ENCODE results near the gene DISC1. TPM values are rescaled to one million over a fixed set of nuclear protein-coding genes. Genes with fewer than 3 reads are reported as not detected.

Gene DISC1
- total and polyA plus RNA-seq, 2 experiments from 2014 or later = 2.1 to 6.5 TPM

DNA sequence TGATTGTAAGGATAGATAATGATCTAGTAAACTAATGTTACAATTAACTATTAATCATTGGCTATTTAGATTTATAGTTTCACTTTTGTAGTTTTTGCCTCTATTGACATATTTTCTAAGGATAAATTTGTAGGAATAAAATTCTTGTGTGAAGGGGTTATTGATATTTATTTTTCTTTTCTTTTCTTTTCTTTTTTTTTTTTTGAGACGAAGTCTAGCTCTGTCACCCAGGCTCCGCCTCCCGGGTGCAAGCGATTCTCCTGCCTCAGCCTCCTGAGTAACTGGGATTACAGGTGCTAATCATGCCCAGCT lies 24.0 kb upstream of the DISC1 start:
- no peaks in the 10 kb centered on the region for H3K36me3 ChIP-seq (ENCODE audit: insufficient read depth)

DNA sequence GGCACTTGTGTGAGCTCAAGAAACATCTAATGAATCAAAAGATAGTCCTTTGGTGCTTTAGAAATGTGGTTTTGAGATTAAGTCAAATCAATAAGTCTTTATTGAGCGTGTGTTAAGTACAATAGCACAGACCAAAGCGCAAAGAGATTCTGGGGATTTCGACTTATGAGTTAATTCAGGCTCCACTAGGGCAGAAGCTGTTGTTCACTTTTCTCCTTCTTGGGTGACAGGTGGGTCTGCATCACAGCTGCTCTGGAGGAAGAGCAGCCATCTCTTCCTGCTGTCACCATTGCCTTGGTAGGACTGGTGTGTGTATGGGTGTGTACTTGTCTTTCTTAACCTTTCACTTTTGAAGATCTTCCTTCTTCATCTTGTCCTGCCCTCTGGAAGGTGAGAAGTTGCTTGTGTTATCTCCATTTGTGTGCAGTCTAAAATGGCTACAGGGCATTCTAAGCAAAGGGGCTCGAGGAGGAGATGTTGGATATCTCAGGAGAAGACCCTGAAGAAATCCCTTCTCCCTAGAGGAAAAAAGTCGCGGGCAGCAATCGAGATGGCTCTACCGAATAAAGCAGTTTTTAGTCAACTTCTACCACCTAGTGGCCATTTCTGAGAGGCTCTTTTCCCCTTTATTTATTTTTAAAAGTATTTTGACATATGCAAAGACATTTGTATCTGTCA lies 22.9 kb upstream of the DISC1 start:
- no peaks in the 10 kb centered on the region for H3K27me3 ChIP-seq (ENCODE audit: insufficient read depth)
- H3F3A ChIP-seq (replicated peaks; ENCODE audit: low read depth) = no peaks in the 10 kb centered on the region
- peak; percentile 85 for ATAC-seq
- no peaks in the 10 kb centered on the region; the same call in 1 of the 2 replicates for H3K4me1 ChIP-seq (ENCODE audit: insufficient read depth)
- H3K4me1 Mint-ChIP-seq = peaks cover 13% of the 10 kb centered on the region; the same call in 2 of the 3 replicates
- H3K9me3 Mint-ChIP-seq = no peaks in the 10 kb centered on the region
- peak overlapping the region; percentile 71 for H3K4me2 ChIP-seq
- DNase-seq (ENCODE audit: low spot score) = peak; percentile 82
- H3K27me3 Mint-ChIP-seq (ENCODE audit: insufficient read depth, low read depth, poor library complexity) = peaks cover 1% of the 10 kb centered on the region
- TF ChIP-seq, protein P1, sequence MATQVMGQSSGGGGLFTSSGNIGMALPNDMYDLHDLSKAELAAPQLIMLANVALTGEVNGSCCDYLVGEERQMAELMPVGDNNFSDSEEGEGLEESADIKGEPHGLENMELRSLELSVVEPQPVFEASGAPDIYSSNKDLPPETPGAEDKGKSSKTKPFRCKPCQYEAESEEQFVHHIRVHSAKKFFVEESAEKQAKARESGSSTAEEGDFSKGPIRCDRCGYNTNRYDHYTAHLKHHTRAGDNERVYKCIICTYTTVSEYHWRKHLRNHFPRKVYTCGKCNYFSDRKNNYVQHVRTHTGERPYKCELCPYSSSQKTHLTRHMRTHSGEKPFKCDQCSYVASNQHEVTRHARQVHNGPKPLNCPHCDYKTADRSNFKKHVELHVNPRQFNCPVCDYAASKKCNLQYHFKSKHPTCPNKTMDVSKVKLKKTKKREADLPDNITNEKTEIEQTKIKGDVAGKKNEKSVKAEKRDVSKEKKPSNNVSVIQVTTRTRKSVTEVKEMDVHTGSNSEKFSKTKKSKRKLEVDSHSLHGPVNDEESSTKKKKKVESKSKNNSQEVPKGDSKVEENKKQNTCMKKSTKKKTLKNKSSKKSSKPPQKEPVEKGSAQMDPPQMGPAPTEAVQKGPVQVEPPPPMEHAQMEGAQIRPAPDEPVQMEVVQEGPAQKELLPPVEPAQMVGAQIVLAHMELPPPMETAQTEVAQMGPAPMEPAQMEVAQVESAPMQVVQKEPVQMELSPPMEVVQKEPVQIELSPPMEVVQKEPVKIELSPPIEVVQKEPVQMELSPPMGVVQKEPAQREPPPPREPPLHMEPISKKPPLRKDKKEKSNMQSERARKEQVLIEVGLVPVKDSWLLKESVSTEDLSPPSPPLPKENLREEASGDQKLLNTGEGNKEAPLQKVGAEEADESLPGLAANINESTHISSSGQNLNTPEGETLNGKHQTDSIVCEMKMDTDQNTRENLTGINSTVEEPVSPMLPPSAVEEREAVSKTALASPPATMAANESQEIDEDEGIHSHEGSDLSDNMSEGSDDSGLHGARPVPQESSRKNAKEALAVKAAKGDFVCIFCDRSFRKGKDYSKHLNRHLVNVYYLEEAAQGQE (IDR thresholded peaks at IDR 0.05; ENCODE audit: unreplicated experiment) = no peak
- TF ChIP-seq, protein P2, sequence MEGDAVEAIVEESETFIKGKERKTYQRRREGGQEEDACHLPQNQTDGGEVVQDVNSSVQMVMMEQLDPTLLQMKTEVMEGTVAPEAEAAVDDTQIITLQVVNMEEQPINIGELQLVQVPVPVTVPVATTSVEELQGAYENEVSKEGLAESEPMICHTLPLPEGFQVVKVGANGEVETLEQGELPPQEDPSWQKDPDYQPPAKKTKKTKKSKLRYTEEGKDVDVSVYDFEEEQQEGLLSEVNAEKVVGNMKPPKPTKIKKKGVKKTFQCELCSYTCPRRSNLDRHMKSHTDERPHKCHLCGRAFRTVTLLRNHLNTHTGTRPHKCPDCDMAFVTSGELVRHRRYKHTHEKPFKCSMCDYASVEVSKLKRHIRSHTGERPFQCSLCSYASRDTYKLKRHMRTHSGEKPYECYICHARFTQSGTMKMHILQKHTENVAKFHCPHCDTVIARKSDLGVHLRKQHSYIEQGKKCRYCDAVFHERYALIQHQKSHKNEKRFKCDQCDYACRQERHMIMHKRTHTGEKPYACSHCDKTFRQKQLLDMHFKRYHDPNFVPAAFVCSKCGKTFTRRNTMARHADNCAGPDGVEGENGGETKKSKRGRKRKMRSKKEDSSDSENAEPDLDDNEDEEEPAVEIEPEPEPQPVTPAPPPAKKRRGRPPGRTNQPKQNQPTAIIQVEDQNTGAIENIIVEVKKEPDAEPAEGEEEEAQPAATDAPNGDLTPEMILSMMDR (conservative IDR thresholded peaks at IDR 0.05; ENCODE audit: low read depth in 2 of 2) = peak; percentile 70 to 81
- H3K27ac Mint-ChIP-seq = no peak overlapping the region
- H3K9me2 ChIP-seq (ENCODE audit: insufficient read depth) = no peaks in the 10 kb centered on the region
- no peaks in the 10 kb centered on the region for H3K36me3 Mint-ChIP-seq (ENCODE audit: low read depth)
- H3K4me3 ChIP-seq = peak overlapping the region; percentile 41
- no peaks in the 10 kb centered on the region for H3K79me2 ChIP-seq (replicated peaks; ENCODE audit: insufficient read depth)
- H3K27ac ChIP-seq (ENCODE audit: low read depth) = no peak overlapping the region
- H4K20me1 ChIP-seq (replicated peaks; ENCODE audit: insufficient read depth) = no peaks in the 10 kb centered on the region
- peak overlapping the region; percentile 45; the same call in 1 of the 3 replicates for H3K4me3 Mint-ChIP-seq
- no peaks in the 10 kb centered on the region for H3K36me3 ChIP-seq (ENCODE audit: insufficient read depth)
- H2AFZ ChIP-seq = peak overlapping the region; percentile 67

More for the DNA sequence above, 24.0 kb upstream of the DISC1 start:
- Histone ChIP-seq H3K79me2 (replicated peaks; ENCODE audit: insufficient read depth) (no peaks in the 10 kb centered on the region), H3F3A (replicated peaks; ENCODE audit: low read depth) (no peaks in the 10 kb centered on the region), H4K20me1 (replicated peaks; ENCODE audit: insufficient read depth) (no peaks in the 10 kb centered on the region), H3K4me2 (no peak overlapping the region), H3K27ac (ENCODE audit: low read depth) (no peak overlapping the region), H3K4me1 (ENCODE audit: insufficient read depth) (no peaks in the 10 kb centered on the region; the same call in 1 of the 2 replicates), H3K4me3 (no peak overlapping the region), H3K9me2 (ENCODE audit: insufficient read depth) (no peaks in the 10 kb centered on the region), H2AFZ (no peak overlapping the region), H3K27me3 (ENCODE audit: insufficient read depth) (no peaks in the 10 kb centered on the region)
- ATAC-seq (no peak), DNase-seq (ENCODE audit: low spot score) (no peak)
- Mint-ChIP-seq H3K36me3 (ENCODE audit: low read depth) (no peaks in the 10 kb centered on the region), H3K4me3 (no peak overlapping the region), H3K4me1 (peaks cover 13% of the 10 kb centered on the region; the same call in 2 of the 3 replicates), H3K27me3 (ENCODE audit: insufficient read depth, low read depth, poor library complexity) (peaks cover 1% of the 10 kb centered on the region), H3K9me3 (no peaks in the 10 kb centered on the region), H3K27ac (no peak overlapping the region)
- TF ChIP-seq EZH2 (IDR thresholded peaks at IDR 0.05; ENCODE audit: low read depth, unreplicated experiment) (no peak), EZH2phosphoT487 (IDR thresholded peaks at IDR 0.05; ENCODE audit: unreplicated experiment) (no peak)
